Astrocyte of the cerebellum (primary cell): ENCODE data around the gene INPP4A.

Experiments used
- DNase-seq: peaks from one replicate; pipeline ENCODE4 v3.0.0-alpha.2; 2011; ENCODE audit warnings: low read depth
- H3K4me3 ChIP-seq: 2 replicates; pipeline ENCODE4 v1.5.1; 2011; ENCODE audit warnings: mild to moderate bottlenecking, low read depth, low read length, moderate library complexity
- in situ Hi-C: cut with HindIII; loops from 2 replicates; pipeline ENCODE4 v1.10.0; 2017; ENCODE audit warnings: low sequenced_read_pairs
- TF ChIP-seq, protein P1 (sequence below): IDR thresholded peaks from 2 replicates; pipeline ENCODE4 v1.5.1; 2012; ENCODE audit warnings: low read length, low read depth, moderate library complexity, mild to moderate bottlenecking; ENCODE audit errors: missing control alignments

INPP4A gene

DNA sequence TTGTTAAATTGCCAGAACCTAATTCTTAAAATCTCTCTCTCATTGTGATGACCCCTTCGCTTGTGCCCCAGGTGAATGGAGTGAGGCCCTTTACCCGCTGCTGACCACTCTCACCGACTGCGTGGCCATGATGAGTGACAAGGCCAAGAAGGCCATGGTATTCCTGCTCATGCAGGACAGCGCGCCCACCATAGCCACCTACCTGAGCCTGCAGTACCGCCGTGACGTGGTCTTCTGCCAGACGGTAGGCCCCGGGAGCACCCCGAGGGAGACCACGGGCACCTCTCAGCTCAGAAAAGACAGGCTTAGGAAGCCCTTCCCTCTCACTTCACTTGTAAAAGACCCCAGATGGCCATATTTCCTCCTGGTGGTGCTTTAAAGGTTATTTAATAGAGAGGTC, 118.7 kb downstream of the INPP4A start:
- TF ChIP-seq, protein P1, sequence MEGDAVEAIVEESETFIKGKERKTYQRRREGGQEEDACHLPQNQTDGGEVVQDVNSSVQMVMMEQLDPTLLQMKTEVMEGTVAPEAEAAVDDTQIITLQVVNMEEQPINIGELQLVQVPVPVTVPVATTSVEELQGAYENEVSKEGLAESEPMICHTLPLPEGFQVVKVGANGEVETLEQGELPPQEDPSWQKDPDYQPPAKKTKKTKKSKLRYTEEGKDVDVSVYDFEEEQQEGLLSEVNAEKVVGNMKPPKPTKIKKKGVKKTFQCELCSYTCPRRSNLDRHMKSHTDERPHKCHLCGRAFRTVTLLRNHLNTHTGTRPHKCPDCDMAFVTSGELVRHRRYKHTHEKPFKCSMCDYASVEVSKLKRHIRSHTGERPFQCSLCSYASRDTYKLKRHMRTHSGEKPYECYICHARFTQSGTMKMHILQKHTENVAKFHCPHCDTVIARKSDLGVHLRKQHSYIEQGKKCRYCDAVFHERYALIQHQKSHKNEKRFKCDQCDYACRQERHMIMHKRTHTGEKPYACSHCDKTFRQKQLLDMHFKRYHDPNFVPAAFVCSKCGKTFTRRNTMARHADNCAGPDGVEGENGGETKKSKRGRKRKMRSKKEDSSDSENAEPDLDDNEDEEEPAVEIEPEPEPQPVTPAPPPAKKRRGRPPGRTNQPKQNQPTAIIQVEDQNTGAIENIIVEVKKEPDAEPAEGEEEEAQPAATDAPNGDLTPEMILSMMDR: no peak
- no peak overlapping the region for H3K4me3 ChIP-seq
- in situ Hi-C loops: no loop called here
- DNase-seq: no peak

DNA sequence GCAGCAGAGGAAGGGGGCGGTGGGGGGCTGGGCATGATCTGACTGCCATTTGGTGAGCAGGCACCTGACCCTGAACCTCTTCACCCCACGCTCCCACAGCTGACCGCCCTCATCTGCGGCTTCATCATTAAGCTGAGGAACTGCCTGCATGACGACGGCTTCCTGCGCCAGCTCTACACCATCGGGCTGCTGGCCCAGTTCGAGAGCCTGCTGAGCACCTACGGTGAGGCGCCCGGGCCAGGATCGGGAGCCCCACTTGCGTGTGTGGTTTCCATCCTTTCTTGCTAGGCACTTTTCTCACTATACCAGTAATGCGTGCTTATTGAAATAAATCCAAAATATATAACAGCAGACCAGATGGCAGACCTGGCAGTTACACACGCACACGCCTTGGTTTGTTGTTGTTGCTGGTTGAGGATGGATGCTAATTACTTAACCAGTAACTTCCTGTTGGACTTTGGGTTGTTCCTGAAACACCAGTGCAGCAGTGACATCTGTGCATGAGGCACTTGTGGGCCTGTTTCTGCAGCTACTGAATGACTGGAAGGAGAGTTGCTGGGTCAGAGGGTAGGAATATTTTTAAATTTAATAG, 120.0 kb downstream of the INPP4A start:
- no peak overlapping the region for H3K4me3 ChIP-seq
- in situ Hi-C loops: no loop called here
- DNase-seq: no peak
- TF ChIP-seq, protein P1: no peak

DNA sequence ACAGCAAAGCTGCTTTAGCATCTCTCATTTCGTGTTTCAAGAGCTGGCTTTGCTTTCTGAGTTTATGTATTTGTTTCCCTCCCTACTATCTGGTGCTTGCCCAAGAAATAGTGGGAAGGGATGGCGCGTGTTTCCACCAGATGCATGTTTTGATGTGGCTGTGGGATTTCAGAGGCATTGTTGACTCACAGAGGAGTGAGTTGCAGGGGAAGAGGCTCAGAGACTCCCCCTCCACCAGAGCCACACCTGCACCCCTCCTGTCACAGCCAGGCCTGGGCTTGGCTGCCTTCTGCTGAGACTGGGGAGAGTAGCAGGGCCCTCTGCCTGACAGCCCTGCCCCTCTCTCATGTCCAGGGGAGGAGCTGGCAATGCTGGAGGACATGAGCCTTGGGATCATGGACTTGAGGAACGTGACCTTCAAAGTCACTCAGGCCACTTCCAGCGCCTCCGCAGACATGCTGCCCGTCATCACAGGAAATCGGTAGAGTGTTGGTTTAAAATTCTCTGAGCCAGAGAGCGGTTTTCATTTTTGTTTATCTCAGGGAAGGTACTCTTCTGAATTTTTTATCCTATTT, 120.7 kb downstream of the INPP4A start:
- TF ChIP-seq, protein P1: no peak
- in situ Hi-C loops: no loop called here
- no peak for DNase-seq
- no peak overlapping the region for H3K4me3 ChIP-seq

DNA sequence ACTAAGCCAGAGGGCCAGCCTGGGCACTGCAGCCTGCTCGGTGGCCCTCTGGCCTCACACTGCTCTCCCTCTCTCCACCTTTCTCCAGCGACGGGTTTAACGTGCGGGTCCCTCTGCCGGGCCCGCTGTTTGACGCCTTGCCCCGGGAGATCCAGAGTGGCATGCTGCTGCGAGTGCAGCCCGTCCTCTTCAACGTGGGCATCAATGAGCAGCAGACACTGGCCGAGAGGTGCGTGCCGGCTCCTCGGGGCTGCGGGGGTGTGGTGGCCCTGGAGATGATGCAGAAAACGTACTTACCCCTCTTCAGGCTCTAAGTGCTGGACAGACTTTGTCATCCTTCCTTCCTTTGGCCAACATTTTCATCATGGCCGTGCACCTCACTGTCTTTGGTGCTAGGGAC, 121.3 kb downstream of the INPP4A start:
- DNase-seq: no peak
- TF ChIP-seq, protein P1: no peak
- no peak overlapping the region for H3K4me3 ChIP-seq
- in situ Hi-C loops: no loop called here

DNA sequence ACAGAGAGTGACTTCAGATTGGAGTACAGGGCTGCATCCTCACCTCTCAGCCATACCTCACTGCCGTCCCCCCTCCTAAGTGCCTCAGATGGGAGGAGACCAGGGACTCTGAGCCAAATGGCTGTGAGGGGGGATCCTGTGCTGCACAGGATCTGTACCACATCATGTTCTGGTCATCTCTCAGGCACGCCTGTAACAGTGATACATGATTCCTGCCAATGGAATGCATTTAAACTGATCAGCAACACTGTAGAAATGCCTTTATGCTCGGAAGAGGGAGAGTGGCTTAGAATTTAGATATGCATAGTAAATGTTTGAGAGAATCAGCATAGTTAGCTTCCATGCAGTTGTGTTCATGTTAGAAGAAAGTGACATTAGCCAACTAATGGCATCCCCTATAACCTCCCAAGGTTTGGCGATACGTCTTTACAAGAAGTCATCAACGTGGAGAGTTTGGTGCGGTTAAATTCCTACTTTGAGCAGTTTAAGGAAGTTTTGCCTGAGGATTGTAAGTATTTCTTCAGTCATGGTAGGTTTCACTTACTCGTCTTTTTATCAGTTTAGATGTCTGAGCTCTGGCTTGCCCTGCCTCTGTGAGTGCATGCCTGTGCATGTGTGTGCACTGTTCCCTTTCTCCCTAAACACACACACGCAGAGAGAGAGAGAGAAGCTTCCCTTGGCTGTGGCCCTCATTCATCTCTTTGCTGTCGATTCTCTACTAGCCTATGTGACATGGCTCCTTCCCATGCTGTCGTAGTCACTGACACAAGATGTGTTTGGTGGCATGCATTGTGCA, 123.7 kb downstream of the INPP4A start:
- in situ Hi-C loops: no loop called here
- no peak overlapping the region for H3K4me3 ChIP-seq
- no peak for DNase-seq
- TF ChIP-seq, protein P1: no peak

DNA sequence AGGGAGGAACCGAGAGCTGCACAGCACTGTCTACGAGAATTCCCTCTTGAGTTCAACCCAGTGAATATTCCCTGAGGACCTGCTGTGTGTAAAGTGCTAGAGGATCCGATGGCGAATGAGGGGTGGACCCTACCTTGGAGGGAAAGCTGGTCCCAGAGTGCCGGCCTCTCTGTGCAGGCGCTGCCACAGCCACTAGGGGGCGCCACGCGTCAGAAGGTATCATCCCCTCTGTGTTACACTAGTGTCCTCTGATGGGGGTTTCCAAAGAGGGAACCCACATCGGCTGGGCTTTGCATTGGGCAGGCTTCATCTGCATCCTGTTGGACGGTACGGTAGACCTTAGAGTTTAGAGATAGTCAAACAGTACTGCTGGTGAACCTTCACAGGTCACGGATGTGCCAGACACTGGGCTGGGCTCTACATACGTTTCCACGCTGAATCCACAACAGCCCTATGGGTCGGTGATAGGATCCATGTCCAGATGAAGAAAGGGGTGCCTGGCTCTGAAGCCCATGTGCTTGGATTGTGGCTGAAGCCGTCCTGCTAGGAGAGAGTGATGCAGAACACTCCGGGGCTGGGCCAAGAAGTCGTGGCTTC, 124.6 kb downstream of the INPP4A start:
- no peak overlapping the region for H3K4me3 ChIP-seq
- TF ChIP-seq, protein P1: peak; percentile 77
- in situ Hi-C loops: no loop called here
- no peak for DNase-seq
